GM19023 (cell line): ENCODE data around the gene KIAA1671.

Source experiments
- ATAC-seq: cut with Tn5 transposase; IDR thresholded peaks from one replicate; pipeline ENCODE4 v1.9.1; 2021; ENCODE audit warnings: mild to moderate bottlenecking, moderate library complexity; ENCODE audit not compliant: unreplicated experiment

The KIAA1671 gene

GRCh38 chr22:25109878-25110595 lies 157.5 kb downstream of the KIAA1671 start:
- no peak for ATAC-seq

DNA sequence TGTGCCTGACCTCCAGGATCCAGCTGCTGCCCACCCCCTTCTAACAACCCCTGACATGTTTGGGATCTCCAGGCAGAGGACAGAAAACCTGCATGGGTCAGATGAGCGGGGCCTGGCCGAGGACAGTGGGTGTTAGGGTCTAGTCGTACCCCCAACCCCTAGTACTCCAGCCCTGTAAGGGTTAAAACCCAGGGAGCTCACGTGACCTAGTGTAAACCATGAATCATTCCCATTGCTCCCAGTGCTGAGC lies 158.0 kb downstream of the KIAA1671 start:
- no peak for ATAC-seq

DNA sequence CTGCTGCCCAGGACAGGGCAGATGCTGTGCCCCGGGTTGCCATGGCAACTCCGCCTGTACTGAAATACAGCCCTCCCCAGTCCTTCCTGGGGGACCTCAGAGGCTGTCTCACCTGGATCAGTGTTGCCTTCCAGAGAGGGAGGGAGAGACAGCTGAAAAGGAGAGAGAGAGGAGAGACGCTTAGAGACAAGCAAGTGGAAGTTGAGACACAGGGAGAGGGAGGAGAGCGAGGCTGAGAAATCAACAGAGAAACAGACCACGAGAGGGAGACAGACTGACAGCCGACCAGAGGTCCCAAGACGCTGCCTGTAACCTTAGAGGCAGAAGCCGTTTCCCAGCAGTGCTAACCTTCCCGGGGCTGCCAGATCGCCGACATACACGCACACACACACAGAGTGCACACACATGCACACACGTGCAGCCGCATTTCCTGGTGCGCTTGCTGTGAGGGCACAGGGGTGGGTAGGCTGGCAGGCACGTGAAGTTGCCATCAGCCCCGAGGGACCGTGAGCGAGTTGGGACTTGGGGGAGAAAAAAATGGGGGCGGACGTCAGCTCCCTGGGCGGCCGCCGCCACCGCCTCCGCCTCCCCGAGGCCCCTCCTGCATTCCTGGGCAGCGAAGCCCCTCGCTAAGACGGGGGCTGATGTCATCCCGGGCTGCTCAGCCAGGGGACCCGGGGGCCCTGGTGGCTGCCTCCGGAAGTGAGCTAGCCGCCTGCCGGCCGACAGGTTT lies 158.5 kb downstream of the KIAA1671 start:
- ATAC-seq: no peak

DNA sequence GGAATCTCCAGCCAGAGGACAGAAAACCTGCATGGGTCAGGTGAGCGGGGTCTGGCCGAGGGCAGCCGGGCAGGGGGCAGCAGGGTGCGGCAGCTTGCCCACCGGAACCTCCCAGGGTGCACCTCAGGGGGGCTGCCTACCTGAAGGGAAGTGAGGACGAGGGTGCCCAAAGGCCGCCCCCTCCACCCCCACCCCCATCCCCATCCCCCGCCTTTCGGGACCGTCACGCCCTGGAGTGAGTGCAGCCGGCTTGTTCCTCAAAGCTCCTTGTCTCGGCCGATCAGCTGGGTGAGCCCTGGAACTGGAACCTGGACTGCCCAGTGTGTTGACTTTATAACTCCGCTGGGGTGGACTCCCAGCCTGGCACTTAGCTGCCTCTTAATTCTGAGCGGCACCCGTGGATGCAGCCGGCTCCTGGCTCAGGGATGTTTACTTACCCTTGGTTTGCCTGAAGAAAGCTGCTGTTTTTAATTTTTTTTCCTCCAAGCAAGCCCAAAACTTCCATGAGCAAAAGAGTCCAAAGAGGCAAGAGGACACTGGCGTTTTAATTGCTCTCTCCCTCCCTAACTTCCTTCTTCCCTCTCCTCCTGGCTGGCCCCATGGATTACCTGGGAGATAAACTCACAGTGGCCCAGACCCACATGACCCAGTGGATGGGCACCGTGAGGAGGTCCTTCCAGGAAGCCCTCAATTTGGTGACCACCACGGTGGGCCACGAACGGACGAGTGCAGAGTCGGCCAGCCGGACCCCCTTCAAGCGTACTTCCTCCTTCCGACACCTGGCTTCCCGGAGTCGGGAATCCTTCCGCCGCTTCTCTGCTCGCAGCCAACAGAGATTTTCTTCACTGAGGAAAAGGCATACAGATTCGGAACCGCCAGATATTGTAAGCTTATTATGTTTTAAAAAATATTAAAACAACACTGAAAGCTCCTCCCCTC lies 159.3 kb downstream of the KIAA1671 start:
- no peak for ATAC-seq

DNA sequence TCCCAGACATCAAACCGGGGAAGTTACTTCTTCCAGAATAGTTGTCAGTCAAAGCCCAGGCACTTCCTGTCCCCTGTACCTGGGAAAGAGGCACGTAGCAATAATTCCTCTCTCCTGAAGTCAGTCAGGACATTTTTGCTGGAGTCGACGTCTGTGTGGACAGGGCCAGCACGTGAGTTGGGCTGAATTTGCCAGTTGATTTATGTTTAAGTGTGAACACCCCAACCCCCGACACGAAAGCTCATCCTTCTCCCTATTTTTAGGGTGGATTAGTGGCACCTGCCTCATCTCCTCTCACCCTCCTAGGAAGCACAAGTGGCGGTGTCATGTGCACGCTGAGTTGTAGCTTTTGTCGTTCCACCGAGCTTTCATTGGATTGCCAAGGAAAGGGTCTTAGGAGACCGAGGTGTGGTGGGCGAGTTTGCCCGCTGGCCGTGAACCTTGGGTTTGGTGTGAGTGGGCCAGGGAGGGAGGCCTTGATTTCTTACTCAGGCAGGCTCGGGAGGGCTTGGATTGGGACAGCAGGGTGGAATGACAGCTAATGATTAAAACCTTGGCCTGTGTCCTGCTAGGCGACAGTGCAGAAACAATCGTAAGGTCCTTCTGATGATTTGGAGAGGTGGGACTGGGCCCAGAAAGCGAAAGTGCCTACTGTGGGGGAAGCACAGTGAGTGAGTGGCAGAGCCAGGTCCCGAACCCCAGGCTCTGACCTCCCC lies 160.2 kb downstream of the KIAA1671 start:
- ATAC-seq: no peak

DNA sequence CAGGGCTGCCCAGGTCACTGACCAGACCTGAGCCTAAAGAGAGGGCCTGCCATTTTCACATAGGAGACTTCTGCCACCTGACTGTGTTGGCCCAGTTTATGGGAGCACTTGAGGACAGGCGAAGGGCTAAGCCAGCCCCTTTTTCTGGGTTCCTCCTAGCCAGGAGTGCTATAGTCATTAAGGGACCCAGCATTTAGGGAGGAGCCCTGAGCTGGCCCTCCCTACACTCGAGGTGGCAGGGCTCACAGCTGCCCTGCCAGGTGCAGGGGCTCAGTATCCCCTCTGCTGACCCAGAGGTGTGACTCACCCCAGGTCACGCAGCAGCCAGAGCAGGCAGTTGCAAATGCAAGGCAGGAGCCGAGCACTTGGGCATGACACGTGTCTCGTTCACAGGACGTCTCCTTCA lies 160.8 kb downstream of the KIAA1671 start:
- no peak for ATAC-seq

GRCh38 chr22:25114369-25115362 lies 162.2 kb downstream of the KIAA1671 start:
- ATAC-seq: no peak

GRCh38 chr22:25119609-25120008 lies 167.1 kb downstream of the KIAA1671 start:
- no peak for ATAC-seq

GRCh38 chr22:25120093-25120561 lies 167.6 kb downstream of the KIAA1671 start:
- no peak for ATAC-seq

- ATAC-seq: no peak
Measured at GRCh38 chr22:25120761-25121212, 168.3 kb downstream of the KIAA1671 start.

DNA sequence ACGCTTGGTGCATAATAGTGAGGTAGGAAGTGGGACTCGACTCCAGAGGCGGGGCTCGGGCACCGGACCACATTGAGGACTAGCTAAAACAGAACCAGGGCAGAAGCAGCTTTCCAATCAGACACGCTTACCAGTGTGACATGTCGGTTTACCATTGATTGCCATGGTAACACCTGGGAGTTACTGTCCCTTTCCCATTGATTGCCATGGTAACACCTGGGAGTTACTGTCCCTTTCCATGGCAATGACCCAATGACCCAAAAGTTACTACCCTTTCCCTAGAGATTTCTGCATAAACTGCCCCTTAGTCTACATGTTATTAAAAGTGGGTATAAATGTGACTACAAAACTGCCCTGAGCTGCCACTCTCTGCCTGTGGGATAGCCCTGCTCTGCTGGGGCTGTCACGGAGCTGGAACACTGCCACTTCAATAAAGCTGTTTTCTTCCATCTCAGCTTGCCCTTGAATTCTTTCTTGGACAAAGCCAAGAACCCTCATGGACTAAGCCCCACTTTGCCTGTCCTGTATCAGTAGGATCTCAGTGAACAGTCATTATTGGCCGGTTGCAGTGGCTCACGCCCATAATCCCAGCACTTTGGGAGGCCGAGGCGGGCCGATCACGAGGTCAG lies 169.7 kb downstream of the KIAA1671 start:
- ATAC-seq: no peak

GRCh38 chr22:25123677-25124076 lies 171.2 kb downstream of the KIAA1671 start:
- ATAC-seq: no peak

DNA sequence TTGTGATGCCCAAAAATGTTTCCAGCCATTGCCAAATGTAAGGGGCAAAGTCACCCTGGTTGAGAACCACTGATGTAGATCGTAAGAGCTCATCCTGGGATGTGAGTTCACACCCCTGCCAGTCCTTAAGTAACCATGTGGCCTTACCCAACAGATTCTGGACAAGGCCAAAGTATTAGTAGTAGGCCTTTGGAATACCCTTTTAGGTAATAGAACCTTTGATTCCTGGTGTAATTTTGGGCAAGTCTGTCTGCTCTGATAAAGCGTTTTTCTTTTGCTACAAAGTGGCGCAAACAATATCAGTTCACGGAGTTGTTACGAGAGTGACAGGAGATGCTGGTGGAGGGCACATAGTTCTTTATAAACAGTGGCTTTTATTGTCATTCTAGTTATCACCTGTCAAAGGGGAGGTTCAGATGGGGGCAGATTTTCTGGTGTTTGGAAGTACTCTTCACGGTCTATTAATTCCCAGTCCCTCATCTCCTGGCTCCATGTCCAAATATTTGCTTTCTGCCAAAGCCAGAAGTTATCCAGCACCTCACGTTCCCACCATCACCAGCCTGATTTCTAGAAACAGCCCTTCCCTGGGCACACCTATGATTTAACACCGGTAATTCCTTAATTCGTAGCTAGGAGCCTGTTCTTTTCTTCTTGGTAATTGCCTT lies 173.3 kb downstream of the KIAA1671 start:
- no peak for ATAC-seq

GRCh38 chr22:25126510-25126909 lies 174.0 kb downstream of the KIAA1671 start:
- ATAC-seq: no peak

DNA sequence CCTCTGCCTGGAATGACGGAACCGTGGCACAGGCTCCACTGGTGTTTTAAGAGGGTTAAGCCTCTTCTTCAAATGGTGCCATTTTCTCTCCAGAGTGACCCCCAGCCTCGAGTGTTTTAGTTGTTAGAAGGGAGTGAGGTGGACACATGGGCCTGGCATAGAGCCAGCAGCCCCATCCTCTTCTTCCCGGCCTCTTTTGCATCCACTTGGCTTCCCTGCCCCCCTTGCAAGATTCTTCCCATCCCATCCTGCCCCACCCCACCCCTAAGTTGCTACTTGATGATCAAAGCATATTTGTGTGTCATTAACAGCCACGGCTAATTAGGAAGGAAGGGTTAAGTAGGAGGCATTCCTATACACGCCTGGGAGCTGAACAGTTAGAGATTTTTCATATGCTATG lies 174.8 kb downstream of the KIAA1671 start:
- no peak for ATAC-seq

GRCh38 chr22:25130462-25130861 lies 177.9 kb downstream of the KIAA1671 start:
- no peak for ATAC-seq

DNA sequence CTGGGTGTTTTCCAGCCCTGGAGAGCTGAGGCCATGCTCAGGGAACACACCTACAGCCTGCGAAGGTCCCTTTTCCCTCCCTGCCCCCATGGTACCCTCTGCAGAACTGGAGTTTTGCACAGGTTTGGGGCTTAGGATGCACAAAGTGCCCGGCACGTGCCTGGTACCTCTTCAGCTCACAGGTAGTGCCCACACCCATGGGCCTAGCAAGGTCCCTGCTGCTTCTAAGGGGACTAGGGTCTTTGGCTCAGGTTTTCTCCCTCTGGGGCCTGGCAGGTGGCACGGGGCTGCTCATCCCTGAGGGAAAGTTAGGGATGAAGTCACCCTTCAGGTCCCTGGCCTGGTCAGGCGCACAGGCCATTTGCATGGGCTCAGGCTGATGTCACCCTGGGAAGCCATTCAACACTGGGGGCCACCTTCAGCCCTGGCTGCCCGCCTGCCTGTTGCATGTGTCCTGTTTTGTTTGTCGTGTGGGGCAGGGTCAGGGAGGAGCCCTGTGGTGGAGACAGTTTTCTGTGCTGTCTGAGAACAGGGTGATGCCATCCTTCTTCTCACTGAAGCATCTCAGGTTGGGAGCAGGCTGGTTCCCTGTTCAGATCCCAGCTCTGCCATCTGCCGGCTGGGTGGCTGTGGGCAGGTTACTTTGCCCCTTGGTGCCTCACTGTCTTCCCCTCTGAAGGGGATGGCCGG lies 178.8 kb downstream of the KIAA1671 start:
- ATAC-seq: no peak

DNA sequence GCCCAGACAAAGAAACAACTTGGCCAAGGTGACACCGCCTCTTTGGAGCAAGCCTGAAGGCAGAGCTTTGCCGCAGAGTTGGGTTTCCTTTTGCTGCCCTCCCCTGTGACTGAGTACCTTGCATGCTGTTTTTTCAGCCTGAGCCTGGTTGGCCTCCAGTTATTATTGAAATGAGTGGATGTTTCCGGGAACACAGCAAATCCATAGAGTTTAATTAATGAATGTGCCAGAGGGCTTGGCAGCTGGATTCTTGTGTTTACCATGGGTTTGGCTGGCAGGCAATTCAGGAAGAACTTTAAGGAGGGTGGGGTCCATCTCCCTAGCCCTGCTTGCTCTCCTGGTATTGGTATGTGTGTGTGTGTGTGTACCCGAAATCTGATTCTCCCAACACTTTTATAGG lies 181.5 kb downstream of the KIAA1671 start:
- no peak for ATAC-seq
